M059J (cell line): ENCODE measurements around the gene ZNF407. TPM values are rescaled to one million over a fixed set of nuclear protein-coding genes. Genes with fewer than 3 reads are reported as not detected.

Experiments
- DNase-seq: peaks from one replicate; pipeline ENCODE4 v3.0.0-alpha.2; 2012; ENCODE audit warnings: low read depth
- total RNA-seq: library from RNA; depleted of rRNA; stranded (reverse); fragments of >200 nt; shearing (Covaris generic); gene quantifications from 2 replicates; pipeline ENCODE4 v1.2.3, GENCODE V29; 2014

Gene ZNF407
- total RNA-seq, 1 experiment from 2014 or later: 5.9 TPM

DNA sequence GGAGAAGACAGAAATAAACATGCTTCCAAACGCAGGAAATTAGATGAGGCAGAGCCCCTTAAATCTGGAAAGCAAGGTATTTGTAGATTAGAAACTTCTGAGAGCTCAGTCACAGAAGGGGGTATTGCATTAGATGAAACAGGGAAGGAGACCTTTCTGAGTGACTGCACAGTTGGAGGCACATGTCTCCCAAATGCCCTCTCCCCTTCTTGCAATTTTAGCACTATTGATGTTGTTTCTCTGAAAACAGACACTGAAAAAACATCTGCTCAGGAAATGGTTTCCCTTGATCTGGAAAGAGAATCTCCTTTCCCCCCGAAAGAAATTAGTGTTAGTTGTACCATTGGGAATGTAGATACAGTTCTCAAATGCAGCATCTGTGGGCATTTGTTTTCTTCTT lies 33.5 kb downstream of the ZNF407 start:
- DNase-seq: no peak

DNA sequence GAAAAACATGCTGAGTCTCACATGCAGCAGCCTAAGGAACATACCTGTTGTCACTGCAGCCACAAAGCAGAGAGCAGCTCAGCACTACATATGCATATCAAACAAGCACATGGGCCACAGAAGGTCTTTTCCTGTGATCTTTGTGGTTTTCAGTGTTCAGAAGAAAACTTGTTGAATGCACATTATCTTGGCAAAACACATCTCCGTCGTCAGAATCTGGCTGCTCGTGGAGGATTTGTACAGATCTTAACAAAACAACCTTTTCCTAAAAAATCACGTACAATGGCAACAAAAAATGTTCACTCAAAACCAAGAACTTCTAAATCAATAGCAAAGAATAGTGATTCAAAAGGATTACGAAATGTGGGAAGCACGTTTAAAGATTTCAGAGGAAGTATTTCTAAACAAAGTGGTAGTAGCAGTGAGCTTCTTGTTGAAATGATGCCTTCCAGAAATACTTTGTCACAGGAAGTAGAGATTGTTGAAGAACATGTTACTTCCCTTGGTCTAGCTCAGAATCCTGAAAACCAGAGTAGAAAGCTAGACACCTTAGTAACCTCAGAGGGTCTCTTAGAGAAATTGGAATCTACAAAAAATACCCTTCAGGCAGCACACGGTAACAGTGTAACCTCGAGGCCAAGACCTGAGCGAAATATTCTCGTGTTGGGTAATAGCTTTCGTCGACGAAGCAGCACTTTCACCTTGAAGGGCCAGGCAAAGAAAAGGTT lies 34.1 kb downstream of the ZNF407 start:
- DNase-seq: no peak

GRCh38 chr18:74632351-74632679 lies 34.6 kb downstream of the ZNF407 start:
- DNase-seq: no peak

- DNase-seq: no peak
Observed at GRCh38 chr18:74632856-74633255, 35.2 kb downstream of the ZNF407 start.

DNA sequence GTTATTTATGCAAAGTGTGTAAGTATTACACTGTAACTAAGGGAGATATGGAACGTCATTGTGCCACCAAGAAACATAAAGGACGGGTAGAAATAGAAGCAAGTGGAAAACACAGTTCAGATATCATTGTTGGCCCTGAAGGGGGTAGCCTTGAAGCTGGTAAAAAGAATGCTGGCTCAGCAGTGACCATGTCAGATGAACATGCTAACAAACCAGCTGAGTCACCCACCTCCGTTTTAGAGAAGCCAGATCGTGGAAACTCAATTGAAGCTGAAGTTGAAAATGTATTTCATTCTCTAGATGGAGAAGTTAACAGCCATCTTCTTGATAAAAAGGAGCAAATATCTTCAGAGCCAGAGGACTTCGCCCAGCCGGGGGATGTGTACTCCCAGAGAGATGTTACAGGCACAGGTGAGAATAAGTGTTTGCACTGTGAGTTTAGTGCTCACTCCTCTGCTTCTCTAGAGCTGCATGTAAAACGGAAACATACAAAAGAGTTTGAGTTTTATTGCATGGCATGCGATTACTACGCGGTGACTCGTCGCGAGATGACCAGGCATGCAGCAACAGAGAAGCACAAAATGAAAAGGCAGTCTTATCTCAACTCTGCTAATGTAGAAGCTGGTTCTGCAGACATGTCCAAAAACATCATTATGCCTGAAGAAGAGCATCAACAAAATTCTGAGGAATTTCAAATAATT lies 36.1 kb downstream of the ZNF407 start:
- DNase-seq: peak; percentile 1

DNA sequence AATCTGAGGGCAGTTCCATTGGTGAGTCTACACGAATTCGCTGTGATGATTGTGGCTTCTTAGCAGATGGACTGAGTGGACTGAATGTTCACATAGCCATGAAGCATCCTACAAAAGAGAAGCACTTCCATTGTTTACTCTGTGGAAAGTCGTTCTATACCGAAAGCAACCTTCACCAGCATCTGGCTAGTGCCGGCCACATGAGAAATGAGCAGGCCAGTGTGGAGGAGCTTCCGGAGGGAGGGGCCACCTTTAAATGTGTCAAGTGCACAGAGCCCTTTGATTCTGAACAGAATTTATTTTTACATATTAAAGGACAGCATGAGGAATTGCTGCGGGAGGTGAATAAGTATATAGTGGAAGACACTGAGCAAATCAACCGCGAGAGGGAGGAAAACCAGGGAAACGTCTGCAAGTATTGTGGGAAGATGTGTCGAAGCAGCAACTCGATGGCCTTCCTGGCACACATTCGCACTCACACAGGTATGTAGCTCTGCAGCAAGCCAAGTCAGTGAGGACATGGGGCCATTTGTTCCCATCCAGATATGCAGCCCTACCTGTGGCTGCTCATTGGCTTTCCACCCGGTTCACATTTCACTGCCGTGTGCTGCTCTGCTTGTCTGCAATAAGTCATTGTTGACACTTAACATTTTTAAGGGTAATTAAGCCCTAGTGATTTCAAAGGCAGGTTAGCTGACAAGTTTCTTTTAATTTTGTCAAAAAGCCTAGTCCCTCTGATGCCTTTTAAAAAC lies 37.7 kb downstream of the ZNF407 start:
- DNase-seq: no peak

DNA sequence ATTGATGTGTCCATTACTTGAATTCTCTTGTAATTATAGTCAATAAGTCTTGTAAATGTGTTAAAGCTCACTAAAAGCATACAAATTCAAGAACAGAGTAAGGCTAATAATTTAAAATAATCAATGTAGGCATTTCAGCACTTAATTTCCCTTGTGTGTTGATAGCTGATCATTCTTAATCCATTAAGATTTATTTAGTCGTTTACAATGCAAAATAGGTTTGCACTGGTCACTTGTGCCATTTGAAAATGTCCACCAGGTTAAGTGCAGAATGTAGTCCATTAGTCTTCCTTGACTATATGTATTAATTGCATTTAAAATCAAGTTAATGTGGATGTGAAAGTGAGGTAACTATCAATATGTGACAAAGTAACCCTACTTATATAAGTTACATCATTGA lies 39.4 kb downstream of the ZNF407 start:
- no peak for DNase-seq

- DNase-seq: no peak
Observed at GRCh38 chr18:74638210-74638609, 40.5 kb downstream of the ZNF407 start.

- no peak for DNase-seq
Observed at GRCh38 chr18:74644713-74645112, 47.0 kb downstream of the ZNF407 start.

- no peak for DNase-seq
Observed at GRCh38 chr18:74645679-74646078, 48.0 kb downstream of the ZNF407 start.

DNA sequence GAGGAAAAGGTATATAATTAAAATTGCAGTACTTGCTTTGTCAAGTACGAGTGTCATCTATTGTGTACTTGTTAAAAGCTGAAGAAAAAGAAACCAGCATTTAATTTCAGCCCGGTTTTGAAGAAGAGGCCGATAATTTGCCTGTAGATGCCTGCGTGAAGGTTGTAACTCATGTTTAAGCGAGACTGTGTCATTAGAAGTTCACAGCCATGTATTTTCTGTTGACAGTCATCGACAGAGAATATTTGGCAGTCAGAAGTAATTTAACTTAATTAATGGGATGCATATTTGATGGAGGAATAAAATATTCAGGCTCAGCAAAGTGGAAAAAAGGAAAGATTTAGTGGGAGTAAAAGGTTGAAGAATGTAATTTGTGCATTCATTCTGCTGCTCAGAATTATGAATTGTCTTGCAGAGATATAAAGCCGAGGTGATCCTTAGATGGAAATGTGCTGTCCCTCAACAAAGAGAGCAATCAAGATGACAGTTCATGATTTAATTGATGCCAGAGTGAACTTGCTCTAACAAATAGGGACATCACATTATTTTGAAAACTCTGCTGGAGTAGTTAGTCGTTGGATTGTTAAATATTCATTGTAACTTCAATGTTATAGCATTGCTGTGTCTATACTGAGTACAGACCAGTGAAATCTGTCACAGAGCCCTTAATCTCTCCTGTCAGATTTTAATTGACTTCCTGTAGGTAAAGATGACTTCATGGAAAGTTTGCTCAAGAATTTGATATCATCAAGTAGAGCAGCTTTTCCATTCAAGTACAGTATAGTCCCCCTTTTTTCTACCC lies 53.9 kb downstream of the ZNF407 start:
- no peak for DNase-seq

DNA sequence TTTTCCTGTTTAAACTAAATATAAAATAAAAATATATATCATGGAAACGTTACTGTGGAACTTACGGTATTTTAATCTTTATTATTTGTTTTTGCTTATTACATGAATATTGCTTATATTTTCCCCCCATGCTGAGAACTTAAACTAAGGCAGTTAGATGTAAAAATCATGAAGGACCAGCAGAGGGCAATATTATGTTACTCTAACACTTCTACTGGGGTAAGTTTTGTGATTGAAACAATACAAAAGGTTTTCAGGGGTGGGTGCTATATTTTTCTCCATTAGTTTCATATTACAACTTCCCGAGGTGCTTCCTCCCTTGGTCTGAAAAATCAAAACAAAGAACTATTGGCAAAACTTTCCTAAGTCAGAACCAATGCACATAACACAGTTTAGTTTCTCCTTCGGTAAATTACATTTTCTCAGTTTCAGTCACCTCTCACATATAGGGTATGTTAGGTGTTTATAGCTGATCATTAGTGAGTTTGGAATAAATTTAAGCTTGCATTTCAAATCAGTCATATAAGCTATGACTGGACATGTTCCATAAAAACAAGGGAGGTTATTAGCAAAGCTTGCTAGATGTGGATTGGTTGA lies 54.8 kb downstream of the ZNF407 start:
- DNase-seq: peak; percentile 40

DNA sequence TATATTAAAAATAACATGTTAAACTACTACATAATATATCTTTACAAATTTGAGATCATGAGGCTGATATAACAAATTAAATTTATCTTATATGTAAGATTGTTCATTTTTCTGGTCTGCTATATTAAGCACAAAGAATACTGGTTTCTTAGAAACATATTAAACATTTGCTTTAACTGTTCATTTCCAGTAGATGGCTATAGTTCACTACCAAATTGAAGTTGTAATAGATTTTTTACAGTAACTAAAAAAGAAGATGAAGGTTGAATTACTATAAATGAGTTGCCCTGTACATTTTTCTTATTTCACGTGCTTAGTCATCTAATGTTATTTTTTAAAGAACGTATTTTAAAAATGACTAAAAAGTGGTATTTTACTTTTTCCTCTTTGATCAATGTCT lies 57.0 kb downstream of the ZNF407 start:
- peak; percentile 15 for DNase-seq

DNA sequence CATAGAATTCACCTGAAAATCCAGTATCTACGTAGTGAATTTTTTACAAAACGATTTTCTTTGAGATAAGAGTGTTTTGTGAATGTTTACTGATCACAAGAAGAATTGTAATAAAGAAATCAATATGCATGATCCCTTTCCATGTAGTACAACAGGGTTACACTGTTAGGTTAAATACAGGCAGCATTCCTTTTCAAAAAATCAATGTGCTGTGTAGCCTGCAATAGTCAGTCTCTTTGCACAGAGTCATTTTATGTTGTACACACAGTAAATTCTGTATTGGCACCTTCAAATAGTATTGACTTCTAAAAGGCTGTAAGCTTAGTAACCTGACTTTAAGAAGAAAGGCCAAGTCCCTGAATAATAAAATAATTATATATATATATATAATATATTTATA lies 63.3 kb downstream of the ZNF407 start:
- DNase-seq: no peak

- DNase-seq: no peak
Observed at GRCh38 chr18:74661691-74662090, 64.0 kb downstream of the ZNF407 start.

GRCh38 chr18:74662622-74663021 lies 65.0 kb downstream of the ZNF407 start:
- DNase-seq: no peak

DNA sequence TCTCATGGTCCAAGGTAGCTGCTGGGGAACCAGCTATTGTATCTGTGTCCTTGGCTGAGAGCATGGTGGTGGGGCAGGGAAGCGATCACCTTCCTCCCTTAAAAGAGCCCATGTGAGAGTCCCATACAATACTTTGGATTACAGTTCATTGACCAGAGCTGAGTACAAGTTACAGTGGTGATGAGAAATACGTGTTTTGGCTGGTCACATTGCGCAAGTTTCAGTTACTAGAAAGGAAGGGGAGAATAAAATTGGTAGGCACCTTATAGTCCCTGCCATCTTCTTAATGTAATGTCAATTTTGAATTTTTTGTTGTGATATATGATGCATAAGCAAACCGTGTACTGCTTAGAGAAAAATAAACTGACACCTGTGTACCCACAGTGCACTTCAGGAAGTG lies 67.7 kb downstream of the ZNF407 start:
- no peak for DNase-seq

DNA sequence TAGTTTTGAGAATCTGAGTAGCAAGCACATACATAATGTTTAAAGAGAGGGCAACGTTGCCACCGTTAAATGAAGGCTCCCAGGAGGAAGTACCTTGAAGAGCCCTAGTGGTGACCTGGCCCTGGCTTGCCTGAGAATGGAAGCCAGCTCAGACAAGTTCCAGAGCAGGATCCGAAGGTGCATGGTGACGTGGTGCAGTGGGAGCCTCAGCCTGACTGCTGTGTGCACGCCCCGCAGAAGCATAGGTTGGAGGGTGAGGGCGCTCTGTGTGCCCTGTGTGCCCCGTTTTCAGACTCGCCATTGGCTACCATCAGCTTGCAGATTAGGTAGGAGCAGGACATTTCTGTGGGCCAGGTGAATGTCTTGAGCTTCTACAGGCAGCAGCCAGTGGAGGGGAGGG lies 68.2 kb downstream of the ZNF407 start:
- no peak for DNase-seq

- DNase-seq: no peak
Observed at GRCh38 chr18:74669136-74669798, 71.6 kb downstream of the ZNF407 start.

DNA sequence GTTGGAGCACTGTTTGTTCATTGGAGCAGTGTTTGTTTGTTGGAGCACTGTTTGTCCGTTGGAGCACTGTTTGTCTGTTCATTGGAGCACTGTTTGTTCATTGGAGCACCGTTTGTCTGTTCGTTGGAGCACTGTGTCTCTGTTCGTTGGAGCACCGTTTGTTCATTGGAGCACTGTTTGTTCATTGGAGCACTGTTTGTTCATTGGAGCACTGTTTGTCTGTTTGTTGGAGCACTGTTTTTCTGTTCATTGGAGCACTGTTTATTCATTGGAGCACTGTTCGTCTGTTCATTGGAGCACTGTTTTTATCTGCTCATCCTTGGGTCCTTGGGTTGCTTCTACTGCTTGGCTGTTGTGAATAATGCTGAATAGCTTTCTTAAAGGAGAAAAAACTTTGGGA lies 74.7 kb downstream of the ZNF407 start:
- DNase-seq: no peak

GRCh38 chr18:74674487-74674886 lies 76.8 kb downstream of the ZNF407 start:
- DNase-seq: no peak
